Measurements from ENCODE around the gene DOCK3.
A peak's percentile ranks its signal among the peaks of the same experiment; 100 is the strongest.
"Not testable (repeated sequence)": the region's sequence is repeated elsewhere in the genome, so short reads cannot be mapped to it uniquely, and the experiment has no call there.

The DOCK3 gene

GRCh38 chr3:51099794-51100535 is 425.2 kb downstream of the DOCK3 start:
- DNase-seq (ENCODE audit: low spot score), result peak; percentile 19

GRCh38 chr3:51100536-51100851 is 425.8 kb downstream of the DOCK3 start:
- no peak for DNase-seq (ENCODE audit: low spot score)

GRCh38 chr3:51102396-51102795 is 427.7 kb downstream of the DOCK3 start:
- no peak for DNase-seq (ENCODE audit: low spot score)

- no peak for DNase-seq (ENCODE audit: low spot score)
These were observed 431.6 kb downstream of the DOCK3 start for GRCh38 chr3:51106242-51106876.

GRCh38 chr3:51110586-51110985 is 435.9 kb downstream of the DOCK3 start:
- DNase-seq (ENCODE audit: low spot score), result no peak

GRCh38 chr3:51122944-51123343 is 448.2 kb downstream of the DOCK3 start:
- no peak for DNase-seq (ENCODE audit: low spot score)

- DNase-seq (ENCODE audit: low spot score), result no peak
These were observed 448.8 kb downstream of the DOCK3 start for GRCh38 chr3:51123531-51123930.

- not testable (repeated sequence) for DNase-seq (ENCODE audit: low spot score)
These were observed 456.9 kb downstream of the DOCK3 start for GRCh38 chr3:51131607-51132006.

- DNase-seq (ENCODE audit: low spot score), result no peak
These were observed 463.0 kb downstream of the DOCK3 start for GRCh38 chr3:51137715-51138114.

- DNase-seq (ENCODE audit: low spot score), result no peak
These were observed 464.9 kb downstream of the DOCK3 start for GRCh38 chr3:51139616-51140015.

- peak; percentile 1 for DNase-seq (ENCODE audit: low spot score)
These were observed 466.8 kb downstream of the DOCK3 start for GRCh38 chr3:51141573-51141972.

GRCh38 chr3:51145811-51146585 is 471.3 kb downstream of the DOCK3 start:
- DNase-seq (ENCODE audit: low spot score), result no peak

- DNase-seq (ENCODE audit: low spot score), result no peak
These were observed 472.1 kb downstream of the DOCK3 start for GRCh38 chr3:51146781-51147180.

- no peak for DNase-seq (ENCODE audit: low spot score)
These were observed 481.4 kb downstream of the DOCK3 start for GRCh38 chr3:51156147-51156546.

- no peak for DNase-seq (ENCODE audit: low spot score)
These were observed 488.3 kb downstream of the DOCK3 start for GRCh38 chr3:51163051-51163450.

GRCh38 chr3:51173518-51174271 is 499.0 kb downstream of the DOCK3 start:
- DNase-seq (ENCODE audit: low spot score), result no peak

GRCh38 chr3:51176923-51177322 is 502.2 kb downstream of the DOCK3 start:
- DNase-seq (ENCODE audit: low spot score), result no peak

- DNase-seq (ENCODE audit: low spot score), result not testable (repeated sequence)
These were observed 511.7 kb downstream of the DOCK3 start for GRCh38 chr3:51186446-51186845.

- no peak for DNase-seq (ENCODE audit: low spot score)
These were observed 515.5 kb downstream of the DOCK3 start for GRCh38 chr3:51190199-51190598.

GRCh38 chr3:51190827-51191226 is 516.1 kb downstream of the DOCK3 start:
- DNase-seq (ENCODE audit: low spot score), result no peak

GRCh38 chr3:51191768-51192167 is 517.0 kb downstream of the DOCK3 start:
- DNase-seq (ENCODE audit: low spot score), result no peak

GRCh38 chr3:51198477-51198876 is 523.8 kb downstream of the DOCK3 start:
- DNase-seq (ENCODE audit: low spot score), result no peak

Data from NAMALWA (cell line).